ENCODE data around the gene R3HDM2.

Gene R3HDM2

GRCh38 chr12:57224973-57225679 is 205.7 kb downstream of the R3HDM2 start:
- peak; percentile 63 for DNase-seq

GRCh38 chr12:57224278-57224972 is 206.4 kb downstream of the R3HDM2 start:
- DNase-seq: no peak

DNA sequence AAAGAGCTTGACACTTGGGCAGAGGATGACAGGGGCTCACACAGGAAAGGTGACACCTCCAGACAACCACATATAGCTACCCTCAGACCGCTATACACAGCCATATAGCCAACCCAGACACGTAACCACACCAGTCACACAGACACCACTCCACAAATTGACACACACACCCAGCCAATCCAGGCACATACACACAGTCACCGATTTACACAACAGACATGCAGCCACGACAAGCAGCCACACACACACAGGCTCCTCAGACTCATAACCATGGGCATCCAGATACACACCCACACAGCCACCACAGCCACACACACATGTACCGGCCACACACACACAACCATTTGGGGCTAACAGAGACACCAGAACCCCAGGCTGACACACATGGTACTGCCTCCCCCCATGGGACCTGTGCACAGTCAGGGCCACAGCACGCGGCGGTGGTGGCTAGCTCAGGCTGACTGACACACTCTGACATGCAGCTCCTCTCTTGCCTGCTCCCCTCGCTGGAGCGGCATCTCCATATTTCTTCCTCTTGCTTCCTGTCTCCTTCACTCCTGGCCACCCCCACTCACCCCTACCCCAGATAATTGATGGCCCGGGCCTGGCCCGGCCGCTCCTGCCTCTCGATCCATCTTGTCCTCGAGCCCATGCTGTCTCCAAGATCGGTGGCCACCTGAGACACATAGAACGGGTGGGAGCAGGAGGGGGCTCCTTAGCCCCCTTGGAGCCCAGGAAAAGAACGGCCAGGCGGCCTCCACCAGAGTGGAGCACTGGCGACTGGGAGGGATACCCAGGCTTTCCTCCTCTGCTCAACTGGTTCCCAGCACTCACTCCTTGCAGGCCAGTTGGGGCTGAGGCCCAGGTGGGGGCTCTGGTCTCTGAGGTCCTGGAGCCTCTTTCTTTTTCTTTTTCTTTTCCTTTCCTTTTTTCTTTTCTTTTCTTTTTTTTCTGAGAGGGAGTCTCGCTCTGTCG is 207.4 kb downstream of the R3HDM2 start:
- no peak for DNase-seq

DNA sequence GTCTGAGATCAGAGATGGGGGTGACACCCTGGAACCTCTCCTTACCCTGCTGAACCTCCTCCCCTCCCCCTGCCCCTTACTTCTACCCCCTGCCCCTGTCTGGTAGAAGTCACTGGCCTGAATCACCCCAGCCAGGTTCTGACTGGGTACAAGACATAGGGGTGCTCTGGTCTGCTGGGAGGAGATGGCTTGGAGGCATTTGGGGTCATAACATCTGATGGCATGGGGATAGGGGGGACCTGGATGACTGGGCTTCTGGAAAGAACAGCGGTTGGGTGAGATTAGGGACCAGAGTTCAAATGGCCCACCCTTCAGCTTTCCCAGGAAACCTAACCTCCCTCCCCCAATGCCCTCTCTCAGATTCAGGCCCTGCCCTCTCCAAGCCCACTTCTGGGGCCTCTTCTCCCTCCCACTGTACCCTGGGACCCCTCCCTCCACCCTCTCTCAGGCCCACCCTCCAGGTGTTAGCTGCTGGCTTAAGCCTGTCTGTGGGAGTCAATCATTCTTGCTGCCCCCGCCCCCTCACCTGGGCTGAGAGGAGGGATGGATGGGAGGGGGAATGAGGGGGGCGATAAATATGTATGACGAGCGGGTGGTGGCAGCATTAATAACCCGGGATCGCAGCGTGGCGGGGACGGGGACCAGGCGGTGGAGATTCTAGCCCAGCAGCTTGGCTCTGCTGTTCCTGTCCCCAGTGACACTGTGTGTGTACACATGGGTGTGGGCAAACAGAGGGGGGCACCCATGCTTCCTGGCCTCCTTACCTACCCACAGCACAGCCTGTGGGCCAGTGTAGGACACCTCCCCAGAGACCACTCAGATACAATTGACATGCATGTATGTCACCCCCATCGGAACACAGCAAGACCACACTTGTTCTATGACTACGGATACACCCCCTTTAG is 208.3 kb downstream of the R3HDM2 start:
- DNase-seq: no peak

- DNase-seq: no peak
Observed at GRCh38 chr12:57221169-57221917, 209.5 kb downstream of the R3HDM2 start.

- DNase-seq: no peak
Observed at GRCh38 chr12:57220770-57221168, 210.1 kb downstream of the R3HDM2 start.

DNA sequence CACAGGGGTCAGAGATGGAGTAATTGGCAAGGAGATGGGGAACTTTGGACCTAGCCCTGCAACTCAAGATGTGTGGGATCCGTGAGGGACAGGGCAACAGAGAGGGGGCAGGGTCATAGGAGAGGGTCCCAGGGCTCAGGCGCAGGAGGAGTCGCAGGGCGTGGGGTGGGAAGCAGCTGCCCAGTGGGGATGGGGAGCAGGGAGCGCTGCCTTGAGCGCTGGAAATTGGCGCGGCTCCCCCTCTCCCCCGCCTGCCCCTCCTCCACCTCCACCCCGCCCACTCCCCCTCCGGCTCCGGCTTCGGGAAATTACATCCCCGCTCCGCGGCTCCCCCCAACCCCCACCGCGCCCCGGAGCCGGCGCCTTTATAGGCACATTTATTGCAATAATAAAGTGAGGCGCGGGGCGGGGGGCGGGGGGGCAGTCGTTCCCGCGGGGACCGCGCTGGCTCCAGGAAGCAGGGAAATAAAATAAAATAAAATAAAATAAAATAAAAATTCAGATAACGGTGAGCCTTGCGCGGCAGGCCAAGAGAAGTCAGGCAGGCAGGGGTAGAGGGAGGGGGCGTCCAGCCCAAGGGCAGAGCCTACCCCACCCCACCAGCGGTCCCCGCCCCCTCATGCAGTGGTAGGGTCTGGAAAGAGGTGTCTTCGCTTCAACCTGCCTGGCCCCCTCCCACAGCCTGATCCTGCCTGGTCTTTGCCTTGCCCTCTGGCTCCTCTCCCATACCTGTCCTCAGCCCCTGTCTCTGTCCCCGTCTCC is 210.7 kb downstream of the R3HDM2 start:
- DNase-seq: no peak

DNA sequence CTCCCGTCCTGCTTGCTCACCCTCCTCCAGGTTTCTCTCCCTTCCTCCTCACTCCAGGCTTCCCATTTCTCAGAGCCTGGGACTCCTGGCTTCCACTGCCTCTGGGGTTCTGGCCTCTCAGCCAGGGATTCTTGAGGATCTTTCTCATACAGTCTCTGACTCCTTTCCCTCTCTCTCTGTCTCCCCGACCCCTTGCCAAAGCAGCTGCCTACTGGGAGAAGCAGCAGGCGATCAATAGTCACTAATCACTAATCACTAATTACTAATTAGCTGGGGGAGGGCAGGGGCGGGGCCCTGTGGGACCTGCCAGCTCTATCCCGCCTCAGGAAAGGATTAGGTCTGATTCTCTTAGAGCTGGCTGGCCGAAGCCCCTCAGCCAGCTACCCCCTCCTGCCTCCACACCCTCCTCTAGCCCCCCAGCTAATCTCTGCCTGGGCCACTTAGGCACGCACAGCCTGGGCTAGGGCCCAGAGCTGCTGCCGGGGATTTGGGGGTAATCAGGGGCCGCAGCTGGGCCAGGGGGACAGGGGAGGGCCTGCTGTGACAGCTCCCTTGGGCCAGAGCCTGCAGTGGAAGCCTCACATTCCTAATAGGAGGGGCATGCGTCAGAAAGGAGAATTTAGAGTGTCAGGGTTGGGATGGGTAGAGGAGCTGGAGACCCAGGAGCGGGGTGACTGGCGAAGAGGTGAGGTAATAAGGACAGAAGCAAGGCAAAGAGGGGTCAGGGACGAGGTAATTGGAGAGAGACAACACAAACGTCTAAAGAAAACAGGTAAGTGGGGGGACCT is 211.4 kb downstream of the R3HDM2 start:
- DNase-seq: no peak

GRCh38 chr12:57218030-57218853 is 212.6 kb downstream of the R3HDM2 start:
- no peak for DNase-seq

DNA sequence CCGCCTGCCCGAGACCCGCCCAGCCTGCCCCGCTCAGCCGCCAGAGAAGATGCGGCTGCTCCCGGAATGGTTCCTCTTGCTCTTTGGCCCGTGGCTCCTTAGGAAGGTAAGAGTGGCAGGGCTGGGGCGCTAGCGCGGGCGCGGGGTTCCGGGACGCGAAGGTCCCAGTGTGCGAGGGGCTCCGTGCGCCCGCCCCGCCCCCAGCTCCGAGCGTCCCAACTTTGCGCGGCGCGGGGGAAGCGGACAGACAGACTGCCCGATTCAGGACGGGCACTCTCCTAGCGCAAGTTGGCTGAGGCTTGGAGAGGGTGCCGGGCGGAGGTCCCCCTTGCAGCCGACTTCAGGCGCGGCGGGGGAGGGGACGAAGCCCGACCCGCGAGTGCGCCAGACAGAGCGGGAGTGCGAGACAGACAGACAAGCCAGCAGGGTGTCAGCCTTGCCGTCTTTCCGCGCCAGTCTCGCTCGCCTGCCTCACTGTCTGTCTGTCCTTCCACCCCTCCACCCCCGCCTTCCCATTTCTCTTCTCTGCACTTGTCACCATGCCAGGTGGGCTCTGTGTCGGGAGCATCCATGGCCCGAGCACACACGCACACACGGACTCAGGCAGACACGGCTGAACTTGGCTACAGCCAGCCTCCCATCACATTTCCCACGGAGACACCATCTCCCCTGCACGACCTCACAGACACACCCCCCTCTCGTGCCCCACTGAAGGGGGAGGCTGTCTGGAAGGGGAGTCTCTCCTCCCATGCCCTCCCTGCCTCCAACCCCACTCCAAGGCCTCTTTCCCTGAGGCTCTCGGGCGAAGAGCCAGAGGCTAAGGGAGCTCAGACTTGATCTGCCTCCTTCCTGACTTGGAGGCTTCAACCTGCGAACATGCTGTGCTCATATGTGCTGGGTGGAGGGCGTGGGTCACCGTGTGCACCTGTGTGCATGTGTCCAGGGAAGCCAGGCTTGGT is 213.6 kb downstream of the R3HDM2 start:
- DNase-seq: no peak

- DNase-seq: peak; percentile 30
Observed at GRCh38 chr12:57216014-57216911, 214.6 kb downstream of the R3HDM2 start, which contains the start of gene NXPH4. Gene NXPH4 (plus strand): TSS chr12:57216794. CDS start chr12:57216970, 176 bp downstream.

- DNase-seq: no peak
Observed at GRCh38 chr12:57215668-57216013, 215.2 kb downstream of the R3HDM2 start.

DNA sequence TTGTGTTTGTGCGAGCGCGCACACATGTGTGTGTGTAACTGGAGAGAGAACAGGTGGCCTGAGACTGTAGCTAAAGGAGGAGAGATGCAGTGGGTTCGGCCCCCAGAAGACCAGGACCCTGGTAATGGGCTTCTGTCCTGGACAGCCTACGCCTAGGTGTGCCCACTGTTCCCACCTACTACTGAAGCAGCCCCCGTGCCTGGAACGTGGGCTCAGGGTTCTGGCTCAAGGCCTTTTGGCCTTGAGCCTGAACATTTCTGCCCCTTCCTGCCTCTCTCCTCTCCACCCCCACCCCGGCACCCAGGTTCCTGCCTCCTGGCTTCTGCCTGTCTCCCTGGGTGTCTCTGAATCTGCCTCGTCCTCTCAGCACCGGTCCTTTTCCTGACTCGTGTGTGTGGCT is 215.8 kb downstream of the R3HDM2 start:
- no peak for DNase-seq

DNA sequence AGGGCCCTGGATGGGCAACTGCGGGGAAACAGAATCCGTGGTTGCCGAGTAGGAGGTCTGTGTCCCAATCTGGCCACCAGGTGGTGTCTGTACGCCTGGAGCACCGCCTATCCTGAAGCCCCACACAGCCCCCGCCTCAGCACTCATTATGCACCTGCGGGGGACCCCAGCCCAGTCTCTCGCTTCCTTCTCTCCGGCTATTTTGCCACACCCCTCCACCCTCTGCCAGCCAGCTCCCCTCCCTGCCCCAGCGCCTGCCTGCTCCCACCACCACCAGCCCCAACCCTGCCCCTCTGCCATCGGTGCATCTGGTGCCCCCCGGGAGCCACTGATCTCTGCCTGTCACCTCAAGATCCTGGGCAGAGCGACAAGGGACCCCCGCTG is 216.5 kb downstream of the R3HDM2 start:
- DNase-seq: peak; percentile 45

GRCh38 chr12:57213763-57214397 is 217.0 kb downstream of the R3HDM2 start:
- DNase-seq: no peak

Measured in effector CD8-positive, alpha-beta T cell (primary cell).